LNCaP clone FGC (cell line): ENCODE results near the gene CDR2.
"Not testable (repeated sequence)": the region's sequence is repeated elsewhere in the genome, so short reads cannot be mapped to it uniquely, and the experiment has no call there.

Source experiments
- DNase-seq: peaks from one replicate; pipeline ENCODE4 v3.0.0-alpha.2; 2011; ENCODE audit warnings: low read depth
- H3K4me3 ChIP-seq: 2 replicates; pipeline ENCODE4 v1.5.1; 2011; ENCODE audit warnings: mild to moderate bottlenecking, low read depth, low read length, control low read depth
- CTCF ChIP-seq: IDR thresholded peaks from 2 replicates; pipeline ENCODE4 v1.5.1; 2012; ENCODE audit warnings: mild to moderate bottlenecking; ENCODE audit not compliant: control insufficient read depth, insufficient read depth; ENCODE audit errors: extremely low read depth

Gene CDR2

GRCh38 chr16:22374311-22375116 lies at the start of gene CDR2:
TSS of gene CDR2 (minus strand) at chr16:22374619. CDS start at chr16:22374309, 310 bp downstream.
- TF ChIP-seq CTCF, result no peak
- peak; percentile 79 for DNase-seq

GRCh38 chr16:22423716-22424115 lies 49.3 kb upstream of the CDR2 start:
- no peak for TF ChIP-seq CTCF

More at GRCh38 chr16:22374311-22375116, at the start of gene CDR2:
- peak within 1 kb of the TSS; percentile 79 for H3K4me3 ChIP-seq

GRCh38 chr16:22421136-22421535 lies 46.7 kb upstream of the CDR2 start:
- no peak overlapping the region for H3K4me3 ChIP-seq
- TF ChIP-seq CTCF, result no peak
- no peak for DNase-seq

More at GRCh38 chr16:22423716-22424115, 49.3 kb upstream of the CDR2 start:
- no peak for DNase-seq
- H3K4me3 ChIP-seq, result no peak overlapping the region

- no peak for TF ChIP-seq CTCF
- DNase-seq, result no peak
- no peak overlapping the region for H3K4me3 ChIP-seq
Observed at GRCh38 chr16:22420606-22421135, 46.3 kb upstream of the CDR2 start.

- TF ChIP-seq CTCF, result no peak
Observed at GRCh38 chr16:22419908-22420307, 45.5 kb upstream of the CDR2 start.

GRCh38 chr16:22418826-22419225 lies 44.4 kb upstream of the CDR2 start:
- no peak for DNase-seq
- no peak for TF ChIP-seq CTCF
- no peak overlapping the region for H3K4me3 ChIP-seq

More at GRCh38 chr16:22419908-22420307, 45.5 kb upstream of the CDR2 start:
- H3K4me3 ChIP-seq, result no peak overlapping the region
- DNase-seq, result no peak

GRCh38 chr16:22417798-22418197 lies 43.4 kb upstream of the CDR2 start:
- H3K4me3 ChIP-seq, DNase-seq: not testable (repeated sequence)
